Muscle layer of duodenum (tissue), 2 donors: ENCODE results near the gene TMEM154.

Experiments used
- H3K27ac ChIP-seq: one replicate; pipeline ENCODE4 v1.7.0; 2013; ENCODE audit warnings: mild to moderate bottlenecking, low read length
- H3K27me3 ChIP-seq: one replicate; pipeline ENCODE4 v1.7.0; 2013; ENCODE audit warnings: low read depth, mild to moderate bottlenecking, control low read depth, low read length
- H3K36me3 ChIP-seq, 2 donors: one replicate each; pipeline ENCODE4 v1.7.0; 2013; ENCODE audit warnings: low read length in 2 of 2, control low read depth in 1 of 2, mild to moderate bottlenecking in 1 of 2; ENCODE audit not compliant: insufficient read depth in 2 of 2, control insufficient read depth in 1 of 2
- H3K4me1 ChIP-seq, 2 donors: one replicate each; pipeline ENCODE4 v1.7.0; 2013; ENCODE audit warnings: low read length in 2 of 2, mild to moderate bottlenecking in 2 of 2, control low read depth in 1 of 2, moderate library complexity in 1 of 2; ENCODE audit not compliant: insufficient read depth in 2 of 2, control insufficient read depth in 1 of 2
- H3K4me3 ChIP-seq, 2 donors: one replicate each; pipeline ENCODE4 v1.7.0; 2013; ENCODE audit warnings: low read length in 2 of 2, low read depth in 1 of 2, mild to moderate bottlenecking in 1 of 2
- H3K9me3 ChIP-seq, 2 donors: one replicate each; pipeline ENCODE4 v1.7.0; 2013; ENCODE audit warnings: low read length in 2 of 2, control low read depth in 1 of 2, mild to moderate bottlenecking in 1 of 2; ENCODE audit not compliant: control insufficient read depth in 1 of 2
- donor health status: healthy.

Gene TMEM154

GRCh38 chr4:152586668-152587067, 93.1 kb downstream of the TMEM154 start:
- Histone ChIP-seq H3K9me3 (no peaks in the 10 kb centered on the region), H3K27me3 (no peaks in the 10 kb centered on the region), H3K27ac (no peak overlapping the region), H3K4me1 (peaks cover 0 to 13% of the 10 kb centered on the region in 2 donors), H3K36me3 (no peaks in the 10 kb centered on the region), H3K4me3 (no peak overlapping the region)

DNA sequence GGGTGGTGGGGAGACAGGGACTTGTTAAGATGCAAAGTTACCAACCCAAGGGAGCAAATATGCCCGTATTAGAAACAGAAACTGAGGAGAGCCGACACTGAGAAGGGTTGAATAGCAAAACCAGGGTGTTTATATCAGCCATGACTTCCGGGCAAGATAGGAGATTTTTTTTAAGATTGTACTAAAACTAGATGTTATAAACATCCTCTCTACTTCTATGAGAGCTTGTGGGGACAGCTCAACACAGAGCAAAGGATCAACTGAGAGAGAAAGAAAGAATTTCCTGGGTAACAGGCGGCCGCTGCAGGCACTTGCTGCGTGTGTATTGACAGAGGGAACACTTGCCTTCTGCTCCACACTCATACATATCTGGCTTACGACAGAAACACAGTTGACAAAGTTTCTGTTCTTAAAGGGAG, 94.8 kb downstream of the TMEM154 start:
- no peaks in the 10 kb centered on the region for H3K4me1 ChIP-seq
- H3K36me3 ChIP-seq = no peaks in the 10 kb centered on the region
- H3K27me3 ChIP-seq = no peaks in the 10 kb centered on the region
- H3K4me3 ChIP-seq = peak overlapping the region in 1 of 2 donors; percentile 0
- H3K27ac ChIP-seq = peak overlapping the region; percentile 48
- no peaks in the 10 kb centered on the region for H3K9me3 ChIP-seq

DNA sequence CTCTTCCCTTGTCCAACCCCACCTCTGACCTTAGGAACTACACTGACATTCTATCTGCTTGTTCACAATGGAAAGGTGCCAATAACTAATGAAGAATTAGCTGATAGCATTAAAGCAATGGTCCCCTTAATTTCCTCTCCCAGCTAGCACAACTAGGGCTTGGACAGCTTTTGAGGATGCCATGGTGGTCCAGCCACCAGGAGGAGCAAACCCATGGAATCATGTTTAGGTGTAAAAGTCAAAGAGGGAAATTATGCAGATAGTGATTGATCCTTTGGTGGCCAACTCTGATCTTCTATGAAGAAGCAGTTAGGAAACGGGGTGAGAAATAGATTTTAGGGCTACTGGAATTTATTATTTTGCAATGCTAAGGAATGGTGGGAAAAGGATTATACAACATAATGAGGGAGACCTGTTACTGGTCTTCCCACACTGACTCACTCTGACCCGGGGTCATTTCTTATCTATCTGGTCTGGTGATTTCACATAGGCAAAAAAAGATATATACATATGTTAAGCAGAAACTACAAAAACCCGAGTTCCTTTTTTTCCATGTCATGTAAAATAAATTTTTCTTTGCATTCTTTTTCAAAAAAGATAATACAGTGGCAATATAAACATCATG, 98.1 kb downstream of the TMEM154 start:
- H3K27ac ChIP-seq = no peak overlapping the region
- no peaks in the 10 kb centered on the region for H3K36me3 ChIP-seq
- H3K4me3 ChIP-seq = no peak overlapping the region
- H3K4me1 ChIP-seq = no peaks in the 10 kb centered on the region
- H3K27me3 ChIP-seq = no peaks in the 10 kb centered on the region
- H3K9me3 ChIP-seq = no peaks in the 10 kb centered on the region

DNA sequence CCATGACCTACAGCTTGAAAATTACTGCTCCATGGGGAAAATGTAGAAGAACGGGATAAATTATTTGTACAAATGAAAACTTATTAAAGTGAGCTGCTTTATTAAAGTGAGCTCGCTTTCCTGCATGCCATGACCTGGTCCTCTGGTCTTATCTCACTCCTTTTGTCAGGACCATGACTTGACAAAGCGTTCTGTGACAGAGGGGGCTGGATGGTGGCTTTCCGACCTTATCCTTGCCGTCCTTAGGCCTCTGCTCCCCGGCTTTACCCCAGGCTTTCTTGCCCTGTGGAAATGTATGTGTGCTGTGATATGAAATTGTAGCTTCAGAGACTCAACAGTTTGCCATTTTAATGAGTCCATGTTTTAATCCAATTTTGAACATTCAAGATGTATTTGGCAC, 99.9 kb downstream of the TMEM154 start:
- no peaks in the 10 kb centered on the region for H3K9me3 ChIP-seq
- no peak overlapping the region for H3K27ac ChIP-seq
- no peaks in the 10 kb centered on the region for H3K27me3 ChIP-seq
- H3K4me3 ChIP-seq = no peak overlapping the region
- no peaks in the 10 kb centered on the region for H3K36me3 ChIP-seq
- H3K4me1 ChIP-seq = no peaks in the 10 kb centered on the region

- no peaks in the 10 kb centered on the region for H3K4me1 ChIP-seq
- H3K36me3 ChIP-seq = no peaks in the 10 kb centered on the region
- no peak overlapping the region for H3K27ac ChIP-seq
- H3K9me3 ChIP-seq = no peaks in the 10 kb centered on the region
- no peak overlapping the region for H3K4me3 ChIP-seq
- H3K27me3 ChIP-seq = no peaks in the 10 kb centered on the region
These were observed 100.6 kb downstream of the TMEM154 start for GRCh38 chr4:152579107-152579764.

DNA sequence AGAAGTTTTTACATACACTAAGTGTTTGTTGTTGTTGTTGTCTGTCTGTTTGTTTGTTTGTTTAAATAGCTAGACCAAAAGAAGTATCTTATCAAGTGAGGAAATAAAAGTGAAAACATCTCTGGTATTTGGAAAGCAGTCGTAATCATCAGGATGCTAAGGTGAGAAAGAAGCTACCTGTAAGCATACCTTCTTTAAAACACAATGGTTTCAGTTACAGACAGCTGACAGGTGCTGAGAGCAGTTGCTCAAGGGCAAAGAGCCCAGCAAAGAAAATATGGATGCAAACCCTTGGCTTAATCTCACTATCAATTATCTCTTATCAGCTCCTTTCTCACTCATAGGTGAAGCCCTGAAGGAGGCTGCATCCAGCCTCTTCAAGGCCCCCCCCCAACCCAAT, 101.1 kb downstream of the TMEM154 start:
- Histone ChIP-seq H3K4me1 (no peaks in the 10 kb centered on the region), H3K9me3 (no peaks in the 10 kb centered on the region), H3K27me3 (no peaks in the 10 kb centered on the region), H3K27ac (no peak overlapping the region), H3K36me3 (no peaks in the 10 kb centered on the region), H3K4me3 (no peak overlapping the region)

GRCh38 chr4:152577708-152578396, 101.9 kb downstream of the TMEM154 start:
- no peaks in the 10 kb centered on the region for H3K9me3 ChIP-seq
- H3K4me3 ChIP-seq = no peak overlapping the region
- no peaks in the 10 kb centered on the region for H3K4me1 ChIP-seq
- H3K36me3 ChIP-seq = no peaks in the 10 kb centered on the region
- H3K27me3 ChIP-seq = no peaks in the 10 kb centered on the region
- H3K27ac ChIP-seq = no peak overlapping the region

GRCh38 chr4:152575533-152575932, 104.3 kb downstream of the TMEM154 start:
- Histone ChIP-seq H3K27me3 (no peaks in the 10 kb centered on the region), H3K36me3 (no peaks in the 10 kb centered on the region), H3K4me1 (no peaks in the 10 kb centered on the region), H3K4me3 (no peak overlapping the region), H3K9me3 (no peaks in the 10 kb centered on the region), H3K27ac (no peak overlapping the region)

- Histone ChIP-seq H3K36me3 (no peaks in the 10 kb centered on the region), H3K27me3 (no peaks in the 10 kb centered on the region), H3K4me1 (no peaks in the 10 kb centered on the region), H3K9me3 (no peaks in the 10 kb centered on the region), H3K4me3 (no peak overlapping the region), H3K27ac (no peak overlapping the region)
These were observed 105.9 kb downstream of the TMEM154 start for GRCh38 chr4:152573861-152574260.

DNA sequence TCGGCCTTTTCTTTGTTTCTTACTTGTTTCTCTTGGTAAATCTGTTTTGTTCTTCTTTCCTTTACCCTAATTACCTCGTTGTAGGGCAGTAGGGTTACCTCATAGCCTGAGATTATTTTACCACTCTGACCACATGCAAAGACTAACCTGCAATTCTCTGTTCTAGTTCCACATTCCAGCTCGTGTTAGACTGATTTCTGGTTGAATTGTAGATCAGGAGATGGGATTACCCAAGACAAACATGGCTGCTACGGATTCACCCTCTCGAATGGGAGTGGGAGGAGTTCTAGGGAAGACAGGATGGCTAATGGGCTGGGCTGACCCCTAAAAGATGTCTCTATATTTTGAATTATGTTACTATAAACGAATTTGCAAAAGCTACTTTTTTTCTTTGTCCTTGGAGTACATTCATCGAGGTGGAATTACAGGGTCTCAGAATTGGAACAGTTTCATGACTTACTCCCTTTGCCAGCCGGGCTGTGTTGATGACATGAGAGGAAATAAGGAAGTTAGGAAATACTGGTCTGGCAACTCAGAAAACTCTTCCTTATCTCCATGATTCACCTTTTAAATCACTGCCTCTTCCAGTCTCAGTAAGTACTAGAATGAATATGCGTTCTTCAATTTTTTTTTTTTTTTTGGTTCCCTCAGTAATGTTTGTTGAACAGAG, 107.2 kb downstream of the TMEM154 start:
- Histone ChIP-seq H3K27ac (no peak overlapping the region), H3K4me3 (no peak overlapping the region), H3K9me3 (no peaks in the 10 kb centered on the region), H3K4me1 (no peaks in the 10 kb centered on the region), H3K27me3 (no peaks in the 10 kb centered on the region), H3K36me3 (no peaks in the 10 kb centered on the region)

DNA sequence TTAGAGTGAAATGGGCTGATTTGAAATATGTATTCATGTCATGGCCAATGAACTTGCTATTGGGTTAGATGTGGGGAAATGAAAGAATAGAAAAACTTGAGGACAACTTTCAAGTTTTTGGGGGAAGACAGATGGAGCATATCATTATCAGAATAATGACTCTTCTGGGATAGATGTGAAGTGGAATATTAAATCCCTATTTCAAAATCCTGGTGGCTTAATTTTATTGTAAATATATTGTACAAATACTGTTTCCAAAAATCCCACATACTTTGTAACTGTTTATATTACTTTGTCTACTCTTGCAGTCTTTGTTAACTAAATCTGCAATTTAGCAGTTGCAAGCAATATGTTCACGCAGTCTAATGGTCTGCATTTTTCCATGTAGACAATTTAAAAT, 108.0 kb downstream of the TMEM154 start:
- H3K4me1 ChIP-seq = no peaks in the 10 kb centered on the region
- H3K27me3 ChIP-seq = no peaks in the 10 kb centered on the region
- H3K4me3 ChIP-seq = no peak overlapping the region
- H3K27ac ChIP-seq = no peak overlapping the region
- no peaks in the 10 kb centered on the region for H3K9me3 ChIP-seq
- no peaks in the 10 kb centered on the region for H3K36me3 ChIP-seq
